Measurements from ENCODE around the gene EFCAB11.

The EFCAB11 gene

DNA sequence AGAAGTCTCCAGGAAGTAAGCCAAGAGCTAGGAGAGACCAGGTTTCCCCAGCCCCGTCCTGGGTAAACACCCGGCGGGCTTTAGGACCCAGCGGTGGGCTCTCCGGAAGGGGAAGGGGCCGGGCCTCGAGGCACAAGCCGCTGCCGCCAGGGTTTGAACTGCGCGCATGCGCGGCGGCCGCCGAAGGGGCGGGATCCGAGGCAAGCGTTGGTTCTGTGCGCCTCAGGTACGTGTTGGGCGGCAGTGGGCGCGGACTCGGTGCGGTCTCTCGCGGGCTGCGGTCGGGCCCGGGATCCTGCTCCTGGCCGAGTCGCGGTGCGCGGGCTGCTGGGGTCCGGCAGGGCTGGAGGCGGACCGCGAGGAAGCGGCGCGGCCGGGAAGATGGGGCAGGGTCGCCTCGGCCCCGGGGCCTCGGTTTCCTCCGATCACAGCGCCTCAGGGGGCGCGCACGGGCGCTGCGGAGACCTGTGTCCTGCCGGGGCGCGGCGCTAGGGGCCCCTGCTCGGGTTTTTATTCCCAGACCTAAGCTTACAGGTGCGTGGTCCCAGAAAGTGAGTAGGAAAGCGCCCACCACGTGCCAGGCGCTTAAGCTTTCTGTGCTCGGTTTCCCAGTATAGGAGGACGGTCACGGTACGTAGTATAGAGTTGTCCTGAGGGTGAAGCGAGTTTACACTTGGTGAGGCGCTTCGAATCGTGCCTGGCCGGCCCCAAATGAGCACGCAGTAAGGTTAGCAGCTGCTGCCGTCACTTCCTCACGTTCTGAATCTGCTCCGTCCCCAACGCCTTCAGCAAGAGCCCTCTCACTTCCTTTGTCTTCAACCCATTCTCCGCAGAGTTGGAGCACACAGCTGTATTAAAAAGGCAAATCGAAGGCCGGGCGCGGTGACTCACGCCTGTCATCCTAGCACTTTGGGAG lies 1.5 kb upstream of the EFCAB11 start, which contains the start of gene TDP1:
Gene TDP1 (plus strand): TSS at position 183 of the 916 bp plus-strand sequence. CDS start 7,188 bp downstream, outside the sequence.
- peak; percentile 97 for DNase-seq

GRCh38 chr14:89955022-89955744 lies 653 bp upstream of the EFCAB11 start:
- no peak for DNase-seq

GRCh38 chr14:89953602-89954001 lies 928 bp downstream of the EFCAB11 start:
- DNase-seq: no peak

GRCh38 chr14:89952576-89952975 lies 2.0 kb downstream of the EFCAB11 start:
- DNase-seq: no peak

DNA sequence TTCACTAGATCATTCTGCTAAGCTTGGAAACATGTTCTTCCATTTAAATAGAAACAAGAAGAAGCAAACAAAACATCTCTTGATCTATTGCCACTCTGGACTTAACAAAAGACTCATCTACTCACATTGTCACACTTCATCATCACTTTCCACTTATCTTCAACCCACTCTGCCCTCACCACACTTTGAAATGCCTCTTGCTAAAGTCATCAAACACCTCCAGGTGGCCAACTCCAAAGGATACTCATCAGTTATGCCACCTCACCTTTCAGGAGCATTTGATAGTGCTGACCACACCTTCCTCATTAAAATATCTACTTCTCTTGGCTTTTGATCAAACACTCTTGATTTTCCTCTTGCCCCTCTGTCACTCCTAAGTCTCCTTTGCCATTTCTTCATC lies 7.2 kb downstream of the EFCAB11 start:
- DNase-seq: no peak

DNA sequence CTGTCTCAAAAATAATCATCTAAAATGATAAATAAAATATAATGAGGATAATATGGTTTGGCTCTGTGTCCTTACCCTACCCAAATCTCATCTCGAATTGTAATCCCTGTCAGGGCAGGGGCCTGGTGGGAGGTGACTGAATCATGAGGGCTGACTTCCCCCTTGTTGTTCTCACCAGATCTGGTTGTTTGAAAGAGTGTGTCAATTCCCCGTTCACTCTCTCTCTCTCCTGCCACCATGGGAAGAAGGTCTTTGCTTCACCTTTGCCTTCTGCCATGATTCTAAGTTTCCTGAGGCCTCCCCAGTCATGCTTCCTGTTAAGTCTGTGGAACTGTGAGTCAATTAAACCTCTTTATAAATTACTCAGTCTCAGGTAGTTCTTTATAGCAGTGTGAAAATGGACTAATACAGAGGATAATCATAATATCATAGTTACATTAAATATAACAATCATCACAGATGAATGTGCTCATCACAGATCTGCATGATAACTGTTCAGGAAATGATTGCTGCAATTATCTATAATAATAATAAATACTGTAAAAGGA lies 12.6 kb downstream of the EFCAB11 start:
- DNase-seq: no peak

GRCh38 chr14:89936654-89937185 lies 17.8 kb downstream of the EFCAB11 start:
- DNase-seq: no peak

DNA sequence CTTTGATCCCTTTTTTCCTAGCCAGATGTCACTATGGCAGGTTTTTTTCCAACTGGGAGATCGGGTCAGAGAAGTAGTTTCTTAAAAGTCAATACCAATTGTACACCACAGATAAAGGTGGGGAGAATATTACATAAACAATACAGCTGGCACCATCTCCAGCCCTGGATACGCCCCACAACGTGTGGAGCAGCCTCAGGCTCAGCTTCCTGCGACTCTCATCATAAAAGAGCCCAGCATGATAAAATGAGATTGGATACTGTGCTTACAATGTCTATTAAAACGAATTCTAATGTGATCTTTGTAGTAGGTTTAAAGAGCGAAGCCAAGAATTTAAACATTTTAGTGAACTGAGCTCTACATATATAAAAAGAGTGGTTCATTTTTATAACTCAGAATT lies 21.5 kb downstream of the EFCAB11 start:
- DNase-seq: no peak

GRCh38 chr14:89927186-89927865 lies 27.2 kb downstream of the EFCAB11 start:
- DNase-seq: no peak

DNA sequence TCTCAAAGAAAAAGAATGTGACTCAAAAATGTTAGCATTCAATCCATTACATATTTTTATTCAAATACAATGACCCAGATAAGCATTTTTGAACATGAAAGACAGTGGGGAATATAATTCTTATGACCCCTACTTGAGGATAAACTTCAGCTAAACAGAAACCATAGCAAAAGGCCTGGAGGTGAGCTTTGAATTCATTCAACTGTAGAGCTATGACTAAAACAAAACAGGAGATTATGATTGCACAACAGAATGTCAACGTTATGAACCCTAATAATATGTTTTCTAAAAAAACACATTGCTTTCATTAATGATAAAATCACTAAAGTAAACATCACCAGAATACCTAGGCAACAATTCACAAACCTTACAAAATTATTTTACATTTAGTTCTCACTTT lies 27.8 kb downstream of the EFCAB11 start:
- DNase-seq: no peak

GRCh38 chr14:89924268-89924667 lies 30.3 kb downstream of the EFCAB11 start:
- no peak for DNase-seq

GRCh38 chr14:89922031-89922907 lies 32.3 kb downstream of the EFCAB11 start:
- DNase-seq: no peak

- no peak for DNase-seq
Measured at GRCh38 chr14:89921346-89921745, 33.2 kb downstream of the EFCAB11 start.

DNA sequence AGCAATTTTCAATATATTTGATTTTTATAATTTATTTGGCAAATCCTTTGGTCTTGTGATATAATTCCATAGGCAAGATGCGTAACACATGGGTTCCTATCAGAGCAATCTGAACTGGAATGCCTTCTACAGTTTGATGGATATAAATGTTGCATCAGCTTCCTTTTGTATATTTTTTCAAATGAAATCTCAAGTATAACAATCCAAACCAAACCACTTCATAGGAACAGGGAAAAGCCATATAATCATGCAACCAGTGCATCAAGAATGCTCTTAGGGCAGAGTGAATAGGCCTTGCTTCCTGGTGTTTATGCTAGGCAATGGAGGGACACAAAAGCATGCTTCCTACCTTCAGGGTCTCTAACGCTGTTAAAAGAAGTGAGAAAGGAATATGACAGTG lies 34.5 kb downstream of the EFCAB11 start:
- no peak for DNase-seq

DNA sequence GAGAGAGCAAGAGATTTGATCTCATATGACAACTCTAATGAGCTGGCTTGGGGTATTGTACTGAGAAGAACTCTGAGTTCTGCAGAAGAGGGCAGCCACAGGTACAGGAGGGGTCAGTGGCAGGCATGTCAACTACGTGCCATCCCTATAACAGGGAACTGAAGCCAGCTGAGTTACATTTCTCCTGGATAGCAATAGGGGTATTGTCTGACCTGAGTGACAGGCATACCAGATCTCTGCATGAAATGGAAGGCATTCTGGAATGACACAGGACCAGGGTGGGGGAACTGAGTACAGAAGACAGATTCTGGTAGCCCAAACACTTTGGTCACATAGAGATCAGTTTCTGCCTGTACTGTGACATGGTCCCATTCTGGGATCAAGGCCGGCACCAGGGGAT lies 35.8 kb downstream of the EFCAB11 start:
- no peak for DNase-seq

DNA sequence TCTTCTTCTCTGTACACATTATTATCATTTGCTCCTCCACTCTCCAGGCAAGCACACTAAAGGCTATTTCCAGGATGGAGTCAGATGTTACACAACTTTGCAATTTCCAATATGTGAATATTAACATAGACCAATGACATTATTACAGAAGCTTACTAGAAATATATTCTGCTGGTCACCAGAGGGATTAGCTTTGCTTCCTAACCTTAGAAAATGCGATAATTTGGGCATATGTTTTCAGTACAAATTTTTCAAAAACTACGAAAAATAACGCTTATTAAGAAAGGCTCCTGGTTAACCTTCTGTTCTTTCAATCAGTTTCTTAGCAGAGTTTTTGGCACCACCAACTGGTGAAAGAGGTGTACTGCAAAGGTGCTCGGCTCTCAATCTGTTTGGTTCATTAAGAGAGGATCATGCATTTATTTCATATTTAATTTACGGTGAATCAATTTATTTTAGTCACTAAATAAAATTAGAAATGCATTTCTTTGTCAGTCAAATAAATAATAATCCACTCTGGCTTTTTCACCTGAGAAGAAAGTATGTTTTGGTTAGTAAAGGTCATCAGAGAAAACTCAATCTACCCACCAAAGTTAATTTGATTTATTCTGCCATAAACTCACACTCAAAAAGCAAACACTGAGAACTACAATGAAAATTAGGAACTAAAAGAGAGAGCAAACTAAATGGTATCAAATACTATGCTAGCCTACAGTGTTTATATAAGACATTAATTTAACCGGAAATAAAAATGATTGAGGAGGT lies 39.2 kb downstream of the EFCAB11 start:
- DNase-seq: peak; percentile 72

DNA sequence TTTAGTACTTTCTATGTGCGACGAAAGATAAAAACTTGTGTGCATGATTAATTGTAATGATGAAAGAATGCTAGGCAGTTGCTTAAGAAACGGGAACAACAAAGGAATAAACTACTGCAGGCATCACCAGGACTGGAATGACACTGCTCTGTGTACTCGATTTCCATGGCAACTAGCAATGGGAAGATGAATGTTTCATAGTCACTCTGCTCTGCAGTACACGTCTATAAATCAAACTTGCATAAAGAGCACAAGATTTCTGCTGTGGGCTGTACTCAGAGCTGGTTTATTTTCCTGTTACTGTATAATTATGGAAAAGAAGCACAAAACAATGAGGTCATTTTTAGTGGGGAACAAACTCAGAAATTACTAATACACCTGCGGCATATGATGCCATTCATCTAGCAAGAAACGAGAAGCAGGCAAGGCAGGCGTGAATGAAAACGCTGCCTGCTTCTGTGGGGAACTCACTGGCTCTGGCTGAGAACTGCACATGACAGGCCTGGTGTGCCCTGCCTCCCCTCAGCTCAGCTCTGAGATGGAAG lies 41.8 kb downstream of the EFCAB11 start:
- no peak for DNase-seq

- no peak for DNase-seq
Measured at GRCh38 chr14:89912221-89912620, 42.3 kb downstream of the EFCAB11 start.

DNA sequence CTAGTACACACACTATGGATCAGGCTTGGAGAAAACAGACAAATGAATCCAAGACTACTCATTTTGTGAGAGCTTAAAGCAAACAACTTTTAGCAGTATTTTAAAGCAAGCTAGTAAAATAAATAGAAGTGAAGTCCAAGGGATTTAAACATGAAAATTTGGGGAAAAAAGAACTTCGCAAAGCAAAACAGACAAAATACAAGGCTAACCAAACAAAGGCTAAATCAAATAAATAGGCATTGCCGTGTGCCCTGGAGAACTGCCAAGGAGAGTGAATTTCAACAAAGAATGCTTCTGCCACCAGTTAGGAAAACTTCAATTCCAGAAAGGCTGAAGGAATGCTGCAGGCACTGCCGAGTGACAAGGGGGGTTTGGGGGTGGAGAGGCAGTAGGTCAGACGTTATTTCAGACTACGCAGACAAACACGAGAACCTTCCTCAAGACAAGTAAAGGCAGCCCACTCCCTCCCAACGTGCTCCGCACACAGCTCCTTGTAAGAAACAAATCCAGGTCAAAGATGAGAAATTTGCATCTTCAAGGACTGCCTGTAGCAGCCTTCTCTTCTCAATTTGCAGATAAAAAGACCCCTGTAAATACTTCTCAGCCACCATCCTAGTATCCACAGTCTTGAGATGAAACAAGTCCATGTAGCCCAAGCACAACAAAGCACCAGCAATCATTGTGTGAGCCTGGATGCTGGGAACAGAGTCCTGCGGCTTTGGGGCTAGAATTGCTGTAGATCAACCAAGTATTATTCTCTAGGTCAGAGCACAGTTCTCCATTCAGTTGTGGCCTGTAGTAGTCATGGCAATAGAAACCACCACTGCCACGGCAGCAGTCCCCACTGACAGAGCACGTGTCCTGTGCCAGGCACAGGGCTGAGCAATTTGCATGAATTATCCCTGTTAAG lies 43.3 kb downstream of the EFCAB11 start:
- no peak for DNase-seq

DNA sequence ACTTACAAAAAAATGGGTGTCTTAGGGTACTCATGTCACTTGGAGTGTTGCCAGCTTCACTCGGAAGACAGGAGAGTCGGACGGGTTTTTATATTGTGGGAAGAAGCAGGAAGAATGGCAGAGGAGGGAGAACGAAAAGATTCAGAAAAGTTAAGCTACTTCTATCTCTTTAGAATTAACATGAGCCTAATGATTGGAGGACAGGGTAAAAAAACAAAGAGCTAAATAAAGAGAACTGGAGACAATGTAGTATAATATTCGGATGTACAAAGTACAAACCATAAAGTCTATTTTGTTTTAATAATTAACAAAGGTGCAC lies 43.9 kb downstream of the EFCAB11 start:
- no peak for DNase-seq
